Right atrium auricular region (tissue), 2 donors: ENCODE results near the gene SLC2A8. TPM values are rescaled to one million over a fixed set of nuclear protein-coding genes. Genes with fewer than 3 reads are reported as not detected.

ENCODE experiments used
- DNase-seq: peaks from one replicate; pipeline ENCODE4 v3.0.0-alpha.2; 2019; ENCODE audit warnings: low spot score
- H3K27ac ChIP-seq, 2 donors: fragments of 200-600 bp; sonication (generic); 1 replicate in 1 of 2; 2 replicates in 1 of 2; pipeline ENCODE4 v1.5.1; 2016 to 2019
- H3K27me3 ChIP-seq, 2 donors: fragments of 200-600 bp; sonication (generic); one replicate each; pipeline versions ENCODE4 v1.5.1 to v1.6.0; 2017 to 2019
- H3K36me3 ChIP-seq: fragments of 200-600 bp; sonication (generic); one replicate; pipeline ENCODE4 v1.5.1; 2016
- H3K4me1 ChIP-seq, 2 donors: fragments of 200-600 bp; sonication (generic); one replicate each; pipeline versions ENCODE4 v1.5.1 to v1.6.0; 2017 to 2019
- H3K4me3 ChIP-seq, 2 donors: fragments of 200-600 bp; sonication (generic); 1 replicate in 1 of 2; 2 replicates in 1 of 2; pipeline ENCODE4 v1.5.1; 2017 to 2019; ENCODE audit warnings: mild to moderate bottlenecking in 1 of 2, moderate library complexity in 1 of 2
- H3K9me3 ChIP-seq, 2 donors: fragments of 200-600 bp; sonication (generic); one replicate each; pipeline ENCODE4 v1.5.1; 2019
- CTCF ChIP-seq, 2 donors: fragments of 200-600 bp; sonication (generic); IDR thresholded peaks; one replicate each; pipeline ENCODE4 v1.5.1; 2019; ENCODE audit warnings: antibody characterized with exemption in 2 of 2
- total RNA-seq, 2 donors: library from RNA; depleted of rRNA; stranded (reverse); fragments of >200 nt; gene quantifications; one replicate each; pipeline ENCODE4 v1.1.0, GENCODE V29; 2016

The SLC2A8 gene
- total RNA-seq, 2 donors from 2014 or later = 19.2 to 19.8 TPM

- Histone ChIP-seq H3K27me3 (no peaks in the 10 kb centered on the region), H3K27ac (no peak overlapping the region), H3K4me3 (no peak overlapping the region), H3K9me3 (no peaks in the 10 kb centered on the region), H3K4me1 (no peaks in the 10 kb centered on the region), H3K36me3 (no peaks in the 10 kb centered on the region)
- DNase-seq = no peak
- TF ChIP-seq CTCF (IDR thresholded peaks at IDR 0.05) = no peak
These were observed 35.4 kb upstream of the SLC2A8 start for GRCh38 chr9:127361561-127361960.

GRCh38 chr9:127362829-127363228 lies 34.1 kb upstream of the SLC2A8 start:
- H3K27me3 ChIP-seq = no peaks in the 10 kb centered on the region
- H3K4me3 ChIP-seq = no peak overlapping the region
- no peaks in the 10 kb centered on the region for H3K9me3 ChIP-seq
- H3K36me3 ChIP-seq = no peaks in the 10 kb centered on the region
- DNase-seq = no peak
- H3K4me1 ChIP-seq = no peaks in the 10 kb centered on the region
- no peak for TF ChIP-seq CTCF (IDR thresholded peaks at IDR 0.05)
- no peak overlapping the region for H3K27ac ChIP-seq

- no peaks in the 10 kb centered on the region for H3K36me3 ChIP-seq
These were observed 31.5 kb upstream of the SLC2A8 start for GRCh38 chr9:127365461-127365860.

GRCh38 chr9:127366594-127366993 lies 30.4 kb upstream of the SLC2A8 start:
- no peaks in the 10 kb centered on the region for H3K36me3 ChIP-seq
- no peak for DNase-seq
- H3K27ac ChIP-seq = no peak overlapping the region

More at GRCh38 chr9:127365461-127365860, 31.5 kb upstream of the SLC2A8 start:
- Histone ChIP-seq H3K27ac (no peak overlapping the region), H3K4me3 (no peak overlapping the region), H3K27me3 (no peaks in the 10 kb centered on the region), H3K4me1 (peaks cover 0 to 9% of the 10 kb centered on the region in 2 donors), H3K9me3 (no peaks in the 10 kb centered on the region)
- no peak for DNase-seq
- no peak for TF ChIP-seq CTCF (IDR thresholded peaks at IDR 0.05)

GRCh38 chr9:127368852-127369402 lies 28.0 kb upstream of the SLC2A8 start:
- H3K9me3 ChIP-seq = no peaks in the 10 kb centered on the region
- no peaks in the 10 kb centered on the region for H3K36me3 ChIP-seq
- DNase-seq = no peak
- peaks cover 0 to 14% of the 10 kb centered on the region in 2 donors for H3K4me1 ChIP-seq
- no peak overlapping the region for H3K27ac ChIP-seq
- TF ChIP-seq CTCF (IDR thresholded peaks at IDR 0.05) = no peak
- H3K27me3 ChIP-seq = no peaks in the 10 kb centered on the region
- no peak overlapping the region for H3K4me3 ChIP-seq

More at GRCh38 chr9:127366594-127366993, 30.4 kb upstream of the SLC2A8 start:
- no peak for TF ChIP-seq CTCF (IDR thresholded peaks at IDR 0.05)
- Histone ChIP-seq H3K27me3 (no peaks in the 10 kb centered on the region), H3K4me3 (no peak overlapping the region), H3K4me1 (peaks cover 0 to 14% of the 10 kb centered on the region in 2 donors), H3K9me3 (no peaks in the 10 kb centered on the region)

GRCh38 chr9:127369428-127369827 lies 27.5 kb upstream of the SLC2A8 start:
- peaks cover 0 to 14% of the 10 kb centered on the region in 2 donors for H3K4me1 ChIP-seq
- TF ChIP-seq CTCF (IDR thresholded peaks at IDR 0.05) = no peak
- DNase-seq = no peak
- no peaks in the 10 kb centered on the region for H3K9me3 ChIP-seq
- H3K36me3 ChIP-seq = no peaks in the 10 kb centered on the region
- no peaks in the 10 kb centered on the region for H3K27me3 ChIP-seq
- H3K27ac ChIP-seq = no peak overlapping the region
- no peak overlapping the region for H3K4me3 ChIP-seq
